NCI-H2196 (cell line): ENCODE data around the gene OLFM1.
"Not testable (repeated sequence)": the region's sequence is repeated elsewhere in the genome, so short reads cannot be mapped to it uniquely, and the experiment has no call there.

Experiments
- DNase-seq: peaks from one replicate; lab custom pipeline; 2025; ENCODE audit not compliant: unreplicated experiment; lab: John Stamatoyannopoulos, UW

Gene OLFM1

GRCh38 chr9:135150981-135151380, 63.5 kb downstream of the OLFM1 start:
- DNase-seq = no peak

- DNase-seq = no peak
These were observed 64.5 kb downstream of the OLFM1 start for GRCh38 chr9:135151757-135152613.

DNA sequence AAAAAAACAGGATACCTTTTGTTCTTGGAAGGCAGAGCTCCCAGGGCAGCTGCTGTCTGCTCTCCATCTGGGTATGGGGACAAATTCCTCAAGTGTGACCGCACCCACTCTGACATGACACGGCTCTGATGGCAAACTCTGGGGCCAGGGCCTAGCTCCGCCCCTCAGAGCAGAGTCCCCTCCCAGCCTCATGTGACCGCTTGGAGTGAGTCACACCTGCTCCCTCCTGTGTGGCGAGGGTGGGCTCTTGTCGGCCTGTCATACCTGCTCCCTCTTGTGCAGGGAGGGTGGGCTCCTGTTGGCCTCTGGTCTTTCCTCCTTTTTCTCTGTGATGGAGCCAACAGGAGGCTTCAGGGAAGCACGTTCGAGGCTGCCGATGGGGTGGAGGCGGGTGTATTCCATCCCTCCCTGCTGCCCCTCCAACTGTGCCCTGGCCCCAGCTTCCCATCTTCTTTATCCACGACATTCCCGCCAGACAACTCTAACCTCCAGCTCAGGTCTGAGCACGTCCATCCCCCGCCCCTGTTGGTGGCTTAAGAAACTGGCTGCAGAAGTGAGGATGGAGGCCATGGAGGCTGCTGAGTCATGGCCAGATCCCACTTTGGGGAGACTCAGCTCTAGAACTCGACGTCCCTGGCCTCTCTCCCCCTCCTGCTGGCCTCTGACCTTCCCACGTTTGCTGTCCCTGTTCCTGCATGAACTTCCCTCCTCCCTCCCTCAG, 65.3 kb downstream of the OLFM1 start:
- no peak for DNase-seq

DNA sequence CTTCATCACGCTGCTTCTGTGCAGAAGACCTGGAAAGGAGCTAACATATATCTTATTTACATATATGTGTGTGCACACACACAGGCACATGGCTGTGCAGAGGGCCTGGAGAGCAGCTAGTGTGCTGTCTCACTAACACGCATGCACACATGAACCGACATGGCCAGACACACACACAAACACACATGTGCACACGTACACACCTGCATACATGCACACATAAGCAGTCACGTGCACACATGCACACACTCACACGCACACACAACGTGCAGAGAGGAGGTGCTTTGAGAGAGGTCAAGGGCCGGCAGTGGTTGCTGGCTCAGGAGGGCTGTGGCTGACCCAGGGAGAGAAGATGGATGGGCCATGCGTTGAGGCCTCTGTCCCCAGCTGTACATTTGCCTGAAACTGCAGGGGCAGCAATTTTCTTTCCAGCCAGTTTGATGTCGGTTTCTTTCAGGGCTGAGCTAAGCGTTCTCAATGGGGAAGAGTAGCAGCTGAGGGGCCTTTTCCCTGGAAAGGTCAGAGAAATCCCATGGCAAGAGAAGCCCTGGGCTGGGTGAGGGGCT, 66.7 kb downstream of the OLFM1 start:
- DNase-seq = no peak

- no peak for DNase-seq
These were observed 67.9 kb downstream of the OLFM1 start for GRCh38 chr9:135155396-135155795.

DNA sequence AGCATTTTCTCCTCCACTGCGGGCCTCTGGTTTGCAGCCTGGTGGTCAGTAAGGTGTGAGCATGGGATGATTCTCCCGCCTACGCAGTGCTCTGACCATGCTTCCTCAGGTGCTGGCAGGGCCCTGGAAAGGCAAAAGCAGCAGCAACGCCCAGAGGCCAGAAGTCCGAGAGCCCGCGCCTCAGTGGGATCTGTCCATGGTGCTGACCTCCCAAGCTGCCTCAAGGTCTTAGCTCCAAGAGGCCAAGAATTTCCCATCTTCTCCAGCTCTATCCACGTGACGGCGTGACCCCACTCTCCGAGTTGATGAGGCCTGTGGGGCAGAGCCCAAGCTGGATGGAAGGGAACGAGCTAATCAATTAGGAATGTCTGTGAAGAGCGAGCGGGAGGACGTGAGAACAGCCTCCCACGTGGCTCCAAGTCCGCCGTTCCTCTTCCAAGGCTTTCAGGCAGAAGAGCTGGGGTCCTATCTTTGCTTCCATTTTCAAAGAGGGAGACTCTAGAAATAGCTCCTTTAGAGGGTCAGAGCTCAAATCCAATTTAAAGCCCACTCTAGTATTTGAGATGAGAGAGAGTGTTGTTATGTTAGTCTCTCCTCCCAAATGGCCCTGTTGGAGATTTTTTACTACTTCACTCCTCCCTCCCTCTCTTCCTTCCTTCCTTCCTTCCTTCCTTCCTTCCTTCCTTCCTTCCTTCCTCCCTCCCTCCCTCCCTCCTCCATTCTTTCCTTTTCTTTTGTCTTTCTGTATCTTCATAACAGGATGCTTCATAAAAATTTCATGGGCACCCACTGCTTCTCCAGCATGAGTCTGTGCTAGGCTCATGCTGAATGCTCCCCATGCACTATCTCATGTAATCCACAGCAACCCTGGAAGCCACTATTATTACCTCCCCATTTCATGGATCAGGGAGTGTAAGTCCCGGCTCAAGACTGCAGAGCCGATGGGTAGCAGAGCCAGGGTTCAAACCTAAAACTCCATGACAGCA, 69.3 kb downstream of the OLFM1 start:
- no peak for DNase-seq

DNA sequence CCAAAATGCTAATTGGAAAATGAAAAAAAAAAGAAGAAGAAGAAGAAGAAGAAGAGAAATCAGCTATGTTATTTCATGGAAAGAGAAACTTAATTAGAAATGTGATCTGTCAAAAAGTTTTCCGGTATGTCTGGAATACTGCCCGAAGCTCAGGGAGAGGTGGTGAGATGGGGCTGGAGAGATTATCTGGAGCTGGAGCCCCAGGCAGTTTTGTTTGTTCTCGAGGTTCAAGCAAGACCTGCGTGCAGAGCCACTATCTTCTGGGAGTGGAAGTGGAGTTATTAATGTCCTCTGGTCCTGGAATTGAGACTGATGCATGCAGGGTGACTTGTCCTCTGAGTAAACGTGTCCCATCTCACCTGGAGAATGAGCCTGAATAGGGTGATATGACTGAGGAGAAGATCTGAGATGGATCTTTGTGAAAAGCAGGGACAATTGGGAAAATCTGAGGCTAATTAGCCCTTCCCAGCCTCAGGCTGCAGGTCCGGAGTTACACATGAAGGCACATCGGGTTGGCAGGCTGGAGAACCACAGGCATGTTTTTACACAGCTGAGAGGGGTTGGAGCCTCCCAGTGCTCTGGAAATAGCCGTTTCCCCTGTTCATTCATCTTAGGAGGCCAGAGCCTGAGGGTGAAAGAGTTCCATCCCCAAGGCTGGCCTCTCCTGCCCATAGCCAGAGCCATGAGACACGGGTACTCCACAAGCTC, 70.5 kb downstream of the OLFM1 start:
- no peak for DNase-seq

GRCh38 chr9:135158564-135158937, 71.1 kb downstream of the OLFM1 start:
- DNase-seq = no peak

- no peak for DNase-seq
These were observed 72.3 kb downstream of the OLFM1 start for GRCh38 chr9:135159801-135160200.

DNA sequence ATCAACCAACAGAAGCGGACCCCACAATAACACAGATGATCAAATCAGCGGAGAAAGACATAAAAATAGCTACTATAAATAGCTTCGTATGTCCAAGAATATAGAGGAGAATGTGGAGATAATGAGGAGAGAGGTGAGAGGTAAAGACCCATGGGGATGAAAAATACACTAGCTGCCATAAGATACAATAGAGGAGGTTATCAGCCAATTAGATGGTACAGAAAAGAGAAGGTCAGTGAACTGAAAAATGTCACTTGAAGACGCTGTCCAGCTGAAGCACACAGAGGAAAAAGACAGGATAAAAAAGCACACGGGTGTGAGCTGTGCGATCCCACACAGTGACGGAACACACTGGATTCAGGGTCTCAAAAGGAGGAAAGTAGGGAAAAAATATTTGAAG, 73.4 kb downstream of the OLFM1 start:
- no peak for DNase-seq

GRCh38 chr9:135162599-135162998, 75.1 kb downstream of the OLFM1 start:
- DNase-seq = not testable (repeated sequence)

- DNase-seq = no peak
These were observed 75.7 kb downstream of the OLFM1 start for GRCh38 chr9:135163023-135163780.

- DNase-seq = no peak
These were observed 76.6 kb downstream of the OLFM1 start for GRCh38 chr9:135164036-135164435.

DNA sequence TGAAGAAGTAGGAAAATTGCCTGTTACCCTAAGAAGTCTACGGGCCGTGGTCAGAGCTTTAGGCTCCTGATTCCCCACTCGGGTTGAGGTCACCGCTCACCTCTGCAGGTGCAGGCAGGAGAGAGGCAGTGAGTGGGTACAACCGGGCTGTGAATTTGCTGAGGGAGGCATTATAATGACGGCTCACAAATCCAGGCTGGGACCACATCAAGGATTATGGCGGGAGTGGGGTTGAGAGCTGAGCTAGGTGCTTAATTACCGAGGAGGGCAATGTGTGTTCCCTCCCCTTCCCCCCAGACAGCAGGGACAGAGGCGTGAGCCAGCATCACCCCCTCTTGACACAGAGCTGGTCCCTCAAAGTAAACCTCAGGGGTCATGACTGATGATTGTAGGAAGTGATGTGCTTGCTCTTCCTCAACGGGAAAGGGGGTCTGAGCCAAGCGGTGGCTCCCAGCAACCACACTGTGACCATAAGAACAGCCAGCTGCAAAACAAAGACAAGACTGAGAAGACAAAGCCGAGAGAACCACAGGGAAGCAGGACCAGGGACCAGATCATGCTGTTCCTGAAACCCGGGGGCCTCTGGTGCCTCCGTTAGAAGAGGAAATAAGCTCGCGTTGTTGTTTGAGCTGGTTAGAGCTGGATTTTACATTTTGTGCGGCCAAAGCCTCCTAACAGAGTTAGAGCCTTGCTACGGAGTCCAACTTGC, 77.7 kb downstream of the OLFM1 start:
- no peak for DNase-seq

GRCh38 chr9:135165756-135166519, 78.5 kb downstream of the OLFM1 start:
- no peak for DNase-seq

DNA sequence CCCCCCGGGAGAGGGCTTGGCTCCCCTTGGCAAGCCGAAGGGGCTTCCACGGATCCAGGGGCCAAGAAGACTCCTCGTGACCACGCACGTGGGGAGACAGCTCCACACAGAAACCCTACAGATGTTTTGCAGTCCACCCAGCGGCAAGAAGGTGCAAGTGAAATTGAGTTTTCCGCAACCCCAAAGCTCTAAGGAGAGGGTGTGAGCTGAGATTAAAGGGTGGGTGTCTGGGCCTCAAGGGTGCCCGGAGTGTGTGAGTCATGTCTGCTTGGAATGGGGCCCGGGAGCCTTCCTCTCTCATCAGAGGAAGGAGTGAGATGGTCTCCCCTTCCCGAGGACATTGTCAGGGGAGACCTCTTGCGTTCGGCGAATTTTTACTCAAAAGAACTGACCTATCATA, 79.1 kb downstream of the OLFM1 start:
- no peak for DNase-seq

GRCh38 chr9:135167356-135167755, 79.9 kb downstream of the OLFM1 start:
- no peak for DNase-seq
